HFF-Myc (cell line): ENCODE results near the gene TCL1B.

ENCODE experiments used
- DNase-seq: peaks from one replicate; pipeline ENCODE4 v3.0.0-alpha.2; 2011; ENCODE audit warnings: low read depth; ENCODE audit errors: extremely low read depth
- H3K4me3 ChIP-seq: replicated peaks from 2 replicates; pipeline ENCODE4 v1.5.1; 2011; ENCODE audit warnings: low read depth, mild to moderate bottlenecking, control low read depth, low read length
- CTCF ChIP-seq: IDR thresholded peaks from 2 replicates; pipeline ENCODE4 v1.5.1; 2012; ENCODE audit warnings: mild to moderate bottlenecking, low read depth, low read length, control low read depth; ENCODE audit errors: missing control alignments

TCL1B gene

GRCh38 chr14:95707327-95707726, 21.1 kb downstream of the TCL1B start:
- DNase-seq = no peak
- no peak overlapping the region for H3K4me3 ChIP-seq
- TF ChIP-seq CTCF = no peak

- no peak for DNase-seq
- no peak for TF ChIP-seq CTCF
- no peak overlapping the region for H3K4me3 ChIP-seq
These were observed 23.9 kb downstream of the TCL1B start for GRCh38 chr14:95710106-95710505.

DNA sequence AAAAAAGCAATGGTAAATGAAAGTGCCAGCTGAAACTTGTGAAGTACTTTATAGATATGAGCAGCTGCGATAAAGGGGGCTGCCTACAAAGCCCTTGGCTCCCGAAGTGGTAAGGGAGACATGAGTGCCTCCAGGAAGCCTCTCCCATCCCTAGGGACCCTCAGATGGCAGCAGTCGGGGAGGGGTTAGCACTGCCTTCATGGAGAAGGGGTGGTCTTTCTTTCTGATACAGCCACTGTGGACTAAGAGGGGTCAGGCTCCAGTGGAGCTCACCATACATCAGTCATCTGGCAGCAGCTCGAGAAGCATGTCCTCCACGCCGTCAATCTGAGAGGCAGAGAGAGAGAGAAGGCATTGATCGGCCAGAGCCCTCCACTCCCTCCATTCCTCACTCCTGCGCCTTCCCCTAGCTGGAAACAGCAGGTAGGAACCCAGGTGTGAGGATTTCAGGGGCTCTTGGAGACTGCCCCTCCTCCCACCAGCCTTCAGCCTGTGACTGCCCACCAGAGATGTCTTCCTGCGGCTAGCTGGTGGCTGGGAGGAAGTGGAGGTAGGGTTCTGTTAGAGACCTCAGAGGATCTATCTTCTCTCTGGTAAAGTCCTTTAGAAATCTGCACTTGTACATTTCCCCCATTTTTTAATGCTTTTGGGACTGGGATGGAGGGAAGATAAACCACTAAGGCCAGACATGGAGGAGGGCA, 25.4 kb downstream of the TCL1B start:
- DNase-seq = no peak
- no peak for TF ChIP-seq CTCF
- H3K4me3 ChIP-seq = no peak overlapping the region

DNA sequence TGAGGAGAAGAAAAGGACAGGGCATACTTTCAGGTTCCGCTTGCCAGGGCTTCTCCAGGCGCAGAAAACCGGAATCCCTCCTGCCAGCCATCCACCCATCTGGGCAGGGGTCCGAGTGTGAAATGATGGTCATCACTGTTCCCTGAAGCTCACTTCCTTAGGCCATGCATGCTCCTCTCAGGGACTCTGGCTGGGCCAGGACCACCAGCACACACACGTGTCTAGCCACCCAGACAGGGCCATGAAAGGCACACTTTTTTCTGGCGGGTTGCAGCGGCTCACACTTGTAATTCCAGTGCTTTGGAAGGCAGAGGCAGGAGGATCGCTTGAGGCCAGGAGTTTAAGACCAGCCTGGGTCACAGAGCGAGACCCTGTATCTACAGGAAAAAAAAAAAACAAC, 26.2 kb downstream of the TCL1B start:
- DNase-seq = no peak
- no peak overlapping the region for H3K4me3 ChIP-seq
- TF ChIP-seq CTCF = no peak

GRCh38 chr14:95713596-95714371, 27.6 kb downstream of the TCL1B start, which contains the start of gene TCL1A:
Gene TCL1A, minus strand, starts transcription at chr14:95714125. Its CDS starts 59 bp downstream, at chr14:95714066.
- H3K4me3 ChIP-seq = no peak within 1 kb of the TSS
- TF ChIP-seq CTCF = no peak
- DNase-seq = no peak

DNA sequence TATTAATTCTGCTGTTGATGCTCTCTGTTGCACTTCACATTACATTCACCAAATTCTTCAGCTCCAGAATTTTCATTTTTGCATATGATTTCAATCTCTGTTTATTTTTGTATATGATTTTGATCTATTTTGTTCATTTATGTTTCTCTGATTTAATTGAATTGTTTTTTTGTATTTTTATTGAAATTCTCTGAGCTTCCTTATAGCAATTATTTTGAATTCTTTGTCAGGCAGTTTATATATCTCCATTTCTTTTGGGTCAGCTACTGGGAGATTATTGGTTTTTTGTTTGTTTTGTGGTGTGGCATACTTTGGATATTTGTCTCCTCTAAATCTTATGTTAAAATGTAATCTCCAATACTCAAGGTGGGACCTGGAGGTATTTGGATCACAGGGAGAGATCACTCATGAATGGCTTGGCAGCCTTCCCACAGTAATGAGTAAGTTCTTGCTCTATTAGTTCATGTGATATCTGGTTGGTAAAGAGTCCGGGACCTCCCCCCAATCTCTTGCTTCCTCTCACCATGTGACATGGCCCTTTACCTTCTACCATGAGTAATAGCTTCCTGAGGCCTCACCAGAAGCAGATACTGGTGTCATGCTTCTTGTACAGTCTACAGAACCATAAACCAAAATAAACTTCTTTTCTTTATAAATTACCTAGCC, 36.4 kb downstream of the TCL1B start:
- TF ChIP-seq CTCF = no peak
- no peak overlapping the region for H3K4me3 ChIP-seq
- DNase-seq = no peak
